H1 (cell line): ENCODE data around the gene IRF8. TPM values are rescaled to one million over a fixed set of nuclear protein-coding genes. Genes with fewer than 3 reads are reported as not detected.

Experiments
- RNF2 ChIP-seq: fragments of 200-900, 300-1000 bp; sonication (generic); IDR thresholded peaks from 2 replicates; pipeline ENCODE4 v1.7.1; 2016; ENCODE audit warnings: borderline replicate concordance, low read depth, mild to moderate bottlenecking, antibody characterized with exemption, low read length; ENCODE audit not compliant: poor library complexity, severe bottlenecking; ENCODE audit errors: missing control alignments
- polyA plus RNA-seq, 7 experiments: library from polyadenylated mRNA; depleted of rRNA in 3 of 7; stranded (reverse) in 5 of 7; unstranded in 2 of 7; fragments of >200 nt in 5 of 7; fragments of 200-250 nt in 2 of 7; gene quantifications; 1 replicate in 5 of 7; 2 replicates in 1 of 7; 4 replicates in 1 of 7; pipeline versions ENCODE4 v1.2.1 to v1.2.3, GENCODE V29; 2011 to 2013; ENCODE audit warnings: missing spikeins in 2 of 7, mixed read lengths in 2 of 7
- total RNA-seq: library from RNA; stranded (reverse); fragmentation: NEBNext Ultra II Directional; extraction: Animal tissue kit (Norgen Biotek cat#: 25700); gene quantifications from 2 replicates; pipeline ENCODE4 v1.2.1, GENCODE V29; 2021
- TF ChIP-seq, protein P1 (sequence below): IDR thresholded peaks from 2 replicates; pipeline ENCODE4 v1.6.1; 2012; ENCODE audit warnings: inconsistent platforms
- TF ChIP-seq, protein P2 (sequence below): IDR thresholded peaks from 2 replicates; pipeline ENCODE4 v1.6.1; 2012; ENCODE audit warnings: inconsistent platforms

IRF8 gene
- total and polyA plus RNA-seq, 2 of the 8 experiments (the other 6 are each of a cell fraction or from before 2014, with no cell fraction given): 0.35 to 2.0 TPM

DNA sequence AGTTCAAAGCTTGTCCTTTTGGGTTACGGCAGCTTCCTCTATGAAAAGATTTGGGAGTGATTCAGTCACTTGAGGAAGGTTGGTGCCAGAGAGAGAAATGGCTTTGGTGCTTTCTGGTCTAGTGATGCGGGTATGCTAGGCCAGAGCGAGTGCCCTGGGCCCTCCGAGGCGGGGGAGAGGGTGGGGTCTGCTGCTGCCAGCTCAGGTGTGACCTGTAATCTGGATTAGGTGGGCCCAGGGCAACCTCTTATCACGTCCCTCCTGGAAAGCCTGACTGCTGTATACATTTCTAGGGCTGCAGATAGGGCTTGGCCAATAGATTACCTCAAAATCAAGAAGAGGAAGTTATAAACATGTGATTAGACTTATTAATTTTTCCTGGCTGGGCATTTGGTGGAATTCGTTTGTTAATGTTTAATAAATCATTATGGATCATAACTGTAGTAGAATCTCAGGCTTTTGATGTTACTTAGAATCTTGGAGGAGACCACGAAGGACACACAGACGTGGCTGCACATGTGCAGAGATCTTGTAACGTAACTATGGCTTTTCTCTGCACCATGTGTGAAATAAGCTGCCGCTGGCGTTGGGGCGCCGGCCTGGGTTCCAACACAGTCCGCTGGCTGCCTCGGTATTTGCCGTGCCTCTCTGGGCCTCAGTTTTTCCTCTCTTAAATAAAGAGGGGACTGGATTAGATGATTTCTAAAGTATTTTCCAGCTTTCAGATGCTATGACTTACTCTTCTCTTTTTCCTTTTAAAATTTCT, 1.2 kb downstream of the IRF8 start (continued):
- TF ChIP-seq, protein P1, sequence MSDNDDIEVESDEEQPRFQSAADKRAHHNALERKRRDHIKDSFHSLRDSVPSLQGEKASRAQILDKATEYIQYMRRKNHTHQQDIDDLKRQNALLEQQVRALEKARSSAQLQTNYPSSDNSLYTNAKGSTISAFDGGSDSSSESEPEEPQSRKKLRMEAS: no peak
- no peak for TF ChIP-seq RNF2
- TF ChIP-seq, protein P2, sequence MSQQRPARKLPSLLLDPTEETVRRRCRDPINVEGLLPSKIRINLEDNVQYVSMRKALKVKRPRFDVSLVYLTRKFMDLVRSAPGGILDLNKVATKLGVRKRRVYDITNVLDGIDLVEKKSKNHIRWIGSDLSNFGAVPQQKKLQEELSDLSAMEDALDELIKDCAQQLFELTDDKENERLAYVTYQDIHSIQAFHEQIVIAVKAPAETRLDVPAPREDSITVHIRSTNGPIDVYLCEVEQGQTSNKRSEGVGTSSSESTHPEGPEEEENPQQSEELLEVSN: no peak
